Measurements from ENCODE around the gene NFIL3.

DNA sequence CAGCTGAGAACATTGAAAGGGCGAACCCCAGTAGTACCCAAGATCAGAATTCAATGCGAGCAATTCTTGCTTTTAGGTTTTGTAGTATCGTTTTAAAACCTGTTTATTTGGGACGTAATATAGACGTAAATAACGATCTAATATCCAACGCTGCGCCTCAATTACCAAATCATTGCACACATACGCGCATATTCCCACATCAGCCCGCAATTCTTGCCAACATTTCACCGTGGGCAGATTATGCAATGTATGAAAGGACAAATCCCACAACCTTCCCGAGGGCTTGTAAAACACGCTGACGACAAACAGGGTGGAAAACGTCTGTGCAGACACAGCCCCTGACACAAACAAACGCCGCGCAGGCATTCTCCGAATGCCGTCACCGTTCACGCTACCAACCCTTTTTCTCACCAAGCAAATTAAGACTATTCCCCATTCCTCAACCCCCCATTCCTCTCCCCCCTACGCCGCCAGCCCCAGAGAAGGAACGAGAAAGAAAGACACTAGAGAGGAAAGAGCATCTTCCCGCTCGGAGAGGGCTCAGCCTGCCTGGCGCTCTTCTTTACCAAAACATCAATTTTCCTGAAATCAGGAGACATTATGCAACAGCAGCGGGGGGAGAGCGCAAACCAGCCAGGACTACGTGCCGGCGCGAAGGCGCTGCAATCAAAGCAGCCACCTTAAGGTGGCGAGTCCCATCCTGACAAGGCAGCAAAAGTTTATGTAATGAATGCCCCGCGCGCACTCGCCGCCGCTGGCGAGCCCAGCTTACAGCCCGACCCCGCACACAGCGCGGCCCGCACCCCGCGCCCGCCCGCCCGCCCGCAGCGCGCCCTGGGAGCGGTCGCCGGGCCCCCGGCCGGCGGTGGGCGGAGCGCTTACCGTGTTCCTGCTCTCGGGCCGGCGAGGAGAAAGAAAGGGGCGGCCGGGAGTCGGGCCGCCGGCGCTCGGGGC lies 597 bp downstream of the NFIL3 start:
- TF ChIP-seq CTCF (IDR thresholded peaks at IDR 0.05), result peak in 8 of 12 donors; percentile 5 to 53 (median 19)
- peak in 1 of 2 donors; percentile 32 for TF ChIP-seq POLR2A (IDR thresholded peaks at IDR 0.05)

Data from heart left ventricle (tissue), 13 donors.